NCI-H2081 treated with DMSO at 0.1 percent for 48 hours (cell line): ENCODE measurements around the gene CAST.
A peak's percentile ranks its signal among the peaks of the same experiment; 100 is the strongest.

Experiments used
- DNase-seq: peaks from one replicate; lab custom pipeline; 2025; lab: John Stamatoyannopoulos, UW

The CAST gene

GRCh38 chr5:96642281-96642640 lies 19.9 kb upstream of the CAST start:
- DNase-seq = no peak

DNA sequence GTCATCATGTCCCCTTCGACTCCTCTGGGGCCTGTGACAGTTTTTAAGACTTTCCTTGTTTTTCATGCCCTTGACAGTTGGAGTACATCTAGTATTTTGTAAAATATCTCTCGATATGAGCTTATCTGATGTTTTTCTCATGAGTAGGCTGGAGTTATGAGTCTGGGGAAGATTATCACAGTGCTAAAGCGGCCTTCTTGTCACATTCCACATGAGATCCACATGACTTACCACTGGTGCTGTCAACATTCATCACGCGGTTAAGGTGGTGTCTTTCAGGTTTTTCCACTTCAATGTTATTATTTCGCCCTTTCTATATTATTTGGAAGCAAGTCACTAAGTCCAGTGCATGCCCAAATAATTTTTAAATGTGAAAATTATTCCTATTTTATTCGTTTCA lies 17.1 kb upstream of the CAST start:
- no peak for DNase-seq

DNA sequence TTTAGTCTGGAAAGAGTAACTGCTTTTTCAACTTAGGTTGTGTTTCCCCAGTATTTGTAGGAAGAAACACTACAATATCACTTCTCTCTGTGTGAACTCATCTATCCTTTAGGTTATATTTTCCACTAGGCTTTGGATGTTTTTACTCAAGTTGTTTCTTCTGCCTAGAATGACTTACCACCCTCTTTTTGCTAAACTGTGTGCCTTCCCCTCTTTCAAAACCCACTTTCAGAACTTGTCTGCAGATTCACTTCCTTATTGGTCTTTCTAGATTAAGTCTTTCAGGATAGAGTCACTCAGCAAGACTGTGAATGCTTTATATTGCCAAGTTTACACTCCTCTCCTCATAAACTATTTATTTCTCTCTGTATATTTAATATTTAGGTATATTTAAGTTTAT lies 14.2 kb upstream of the CAST start:
- DNase-seq = no peak

DNA sequence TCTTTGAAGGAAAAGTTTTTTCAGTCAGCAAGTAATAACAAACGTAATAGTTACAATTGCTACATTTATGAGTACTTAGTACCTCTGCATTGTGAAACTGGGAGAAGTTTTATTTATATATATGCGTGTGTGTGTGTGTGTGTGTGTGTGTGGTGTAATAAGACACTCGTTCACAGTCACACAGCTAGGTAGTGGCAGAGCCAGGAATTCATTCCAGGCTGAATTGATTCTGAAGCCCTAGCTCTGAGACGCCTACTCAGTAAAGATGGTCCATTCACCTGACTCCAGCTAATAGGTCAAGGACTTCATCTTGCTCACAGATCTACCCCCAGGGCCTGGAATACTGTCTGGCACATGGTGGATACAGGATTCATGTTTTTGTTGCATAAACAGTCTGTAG lies 13.6 kb upstream of the CAST start:
- no peak for DNase-seq

GRCh38 chr5:96649251-96649662 lies 12.9 kb upstream of the CAST start:
- DNase-seq = no peak

GRCh38 chr5:96649681-96650540 lies 12.3 kb upstream of the CAST start:
- DNase-seq = no peak

GRCh38 chr5:96651047-96651446 lies 11.1 kb upstream of the CAST start:
- DNase-seq = no peak

- DNase-seq = no peak
Measured at GRCh38 chr5:96651948-96652753, 10.0 kb upstream of the CAST start.

- no peak for DNase-seq
Measured at GRCh38 chr5:96652769-96653454, 9.3 kb upstream of the CAST start.

DNA sequence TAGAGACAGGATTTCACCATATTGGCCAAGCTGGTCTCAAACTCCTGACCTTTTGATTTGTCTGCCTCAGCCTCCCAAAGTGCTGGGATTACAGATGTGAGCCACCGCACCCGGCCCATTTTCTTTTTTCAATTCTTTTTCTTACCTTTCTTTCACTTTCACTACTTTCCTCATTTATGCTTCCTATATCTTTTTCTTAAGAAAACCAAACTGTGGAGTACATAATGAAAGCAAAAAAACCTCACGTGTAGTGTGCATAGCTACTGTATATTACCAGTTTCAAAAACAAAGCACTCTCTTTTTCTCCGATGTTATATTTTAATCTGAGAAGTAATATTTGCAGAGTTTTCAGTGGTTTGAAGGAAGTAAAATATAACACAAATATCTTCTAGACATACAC lies 8.0 kb upstream of the CAST start:
- DNase-seq = no peak

- no peak for DNase-seq
Measured at GRCh38 chr5:96655085-96655484, 7.1 kb upstream of the CAST start.

GRCh38 chr5:96655506-96655905 lies 6.7 kb upstream of the CAST start:
- DNase-seq = no peak

DNA sequence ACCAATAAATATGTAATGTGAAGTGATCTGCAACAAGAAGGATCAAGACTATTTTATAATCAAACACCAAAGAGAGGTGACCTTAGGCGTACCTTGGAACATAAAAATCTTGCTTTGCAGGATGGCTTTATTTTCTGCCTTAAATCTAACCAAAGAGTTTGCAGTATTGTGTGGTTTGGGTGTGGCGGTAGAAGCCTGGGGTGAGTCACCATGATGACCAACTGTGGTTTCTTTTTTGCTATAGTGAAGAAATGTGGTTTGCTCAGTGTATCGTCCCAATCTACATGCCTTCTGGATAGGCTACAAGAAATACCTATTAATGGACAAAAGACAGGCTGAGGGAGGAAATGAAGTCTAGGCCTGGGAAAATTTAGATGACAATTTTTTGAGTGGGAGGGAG lies 5.1 kb upstream of the CAST start:
- no peak for DNase-seq

DNA sequence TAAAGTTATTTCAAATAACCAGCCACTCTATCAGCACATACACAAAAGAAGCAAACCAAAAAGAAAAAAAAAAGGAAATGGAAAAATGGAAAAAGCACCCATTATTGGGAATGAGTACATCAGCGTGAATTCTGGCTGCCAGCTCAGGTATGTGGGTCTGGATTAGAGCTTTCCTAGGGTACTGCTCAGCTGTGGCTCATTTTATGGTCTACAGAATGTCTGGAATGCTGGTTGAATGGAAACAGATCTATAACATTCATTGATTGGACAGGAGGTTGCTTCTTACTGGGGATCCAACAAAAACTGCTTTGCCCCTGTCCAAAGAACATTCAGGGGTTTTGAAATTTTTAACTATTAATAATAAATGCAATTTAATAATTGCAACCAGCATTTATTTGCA lies 3.9 kb upstream of the CAST start:
- no peak for DNase-seq

GRCh38 chr5:96659170-96659569 lies 3.0 kb upstream of the CAST start:
- no peak for DNase-seq

DNA sequence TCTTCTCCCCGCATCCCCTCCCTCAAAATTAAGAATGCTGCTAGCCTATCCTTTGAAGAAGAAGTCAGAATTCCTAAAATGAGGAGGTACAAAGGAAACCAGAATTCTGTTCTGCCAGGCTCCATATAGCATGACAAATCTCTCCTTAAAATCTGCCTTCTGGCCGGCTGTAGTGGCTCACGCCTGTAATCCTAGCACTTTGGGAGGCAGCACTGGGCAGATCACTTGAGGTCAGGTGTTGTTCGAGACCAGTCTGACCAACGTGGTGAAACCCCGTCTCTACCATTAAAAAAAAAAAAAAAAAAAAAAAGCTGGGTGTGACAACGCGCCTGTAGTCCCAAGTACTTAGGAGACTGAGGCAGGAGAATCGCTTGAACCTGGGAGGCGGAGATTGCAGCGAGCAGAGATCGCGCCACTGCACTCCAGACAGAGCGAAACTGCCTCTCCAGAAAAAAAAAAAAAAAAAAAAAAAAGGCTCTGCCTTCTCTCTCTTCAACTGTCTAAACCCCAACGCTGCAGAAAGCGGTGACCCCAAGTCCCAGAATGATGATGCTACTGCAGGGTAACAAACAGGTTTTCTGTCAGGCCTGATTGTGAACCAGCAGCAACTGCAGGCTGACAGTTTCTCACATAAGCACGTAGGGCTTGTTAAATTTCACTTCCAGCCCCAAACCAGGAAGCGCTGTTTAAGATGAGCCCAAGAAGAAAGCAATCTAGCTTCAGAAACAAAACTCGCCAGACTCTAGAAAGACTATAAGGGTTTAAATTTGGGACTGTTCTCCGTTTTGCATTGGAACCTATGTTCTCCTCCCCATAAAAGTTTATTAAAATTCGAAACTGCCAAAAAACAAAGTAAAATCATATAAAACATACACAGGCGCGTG lies 963 bp upstream of the CAST start:
- no peak for DNase-seq

- peak; percentile 30 for DNase-seq
Measured at GRCh38 chr5:96662725-96663518, 746 bp downstream of the CAST start.

GRCh38 chr5:96663608-96664007 lies 1.4 kb downstream of the CAST start:
- no peak for DNase-seq

GRCh38 chr5:96664669-96665068 lies 2.5 kb downstream of the CAST start:
- no peak for DNase-seq

DNA sequence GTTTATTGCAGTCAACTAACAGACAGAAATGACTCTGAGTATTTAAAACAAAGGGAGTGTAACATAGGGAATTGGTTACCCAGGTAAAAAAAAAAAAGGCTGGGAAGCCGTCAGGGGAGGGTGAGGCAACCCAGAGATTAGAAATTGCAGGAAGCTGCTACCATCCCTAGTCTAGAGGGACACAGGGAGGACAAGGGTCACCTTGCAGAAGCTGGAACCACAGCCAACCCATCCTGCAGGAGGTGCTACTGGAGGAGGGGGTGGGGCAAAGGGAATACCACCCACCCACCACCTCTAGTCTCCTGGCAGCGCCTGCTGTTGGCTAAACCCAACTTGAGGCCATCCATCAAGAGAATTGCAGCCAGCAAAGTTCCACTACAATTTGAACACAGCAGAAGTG lies 6.5 kb downstream of the CAST start:
- no peak for DNase-seq

- no peak for DNase-seq
Measured at GRCh38 chr5:96669909-96670308, 7.7 kb downstream of the CAST start.
